ENCODE data around the gene TP73.

- TF ChIP-seq CTCF (IDR thresholded peaks at IDR 0.05) (no peak), POLR2A (IDR thresholded peaks at IDR 0.05) (no peak)
Observed at GRCh38 chr1:3777647-3778589, 125.6 kb downstream of the TP73 start.
